IPS-18a (cell line): ENCODE results near the gene CCL2.

Experiments used
- H3K27ac ChIP-seq: one replicate; pipeline ENCODE4 v1.5.1; 2013; ENCODE audit warnings: low read length
- H3K27me3 ChIP-seq: one replicate; pipeline ENCODE4 v1.6.1; 2013; ENCODE audit warnings: mild to moderate bottlenecking, low read length; ENCODE audit not compliant: control insufficient read depth, insufficient read depth
- H3K36me3 ChIP-seq: one replicate; pipeline ENCODE4 v1.6.1; 2013; ENCODE audit warnings: low read depth, low read length; ENCODE audit not compliant: control insufficient read depth
- H3K4me1 ChIP-seq: one replicate; pipeline ENCODE4 v1.6.1; 2013; ENCODE audit warnings: low read depth, low read length; ENCODE audit not compliant: control insufficient read depth
- H3K4me3 ChIP-seq: one replicate; pipeline ENCODE4 v1.5.1; 2013; ENCODE audit warnings: low read length
- H3K9ac ChIP-seq: one replicate; pipeline ENCODE4 v1.6.1; 2013; ENCODE audit warnings: mild to moderate bottlenecking, low read length, moderate library complexity
- H3K9me3 ChIP-seq: one replicate; pipeline ENCODE4 v1.6.1; 2013; ENCODE audit warnings: low read depth, low read length; ENCODE audit not compliant: control insufficient read depth

The CCL2 gene

DNA sequence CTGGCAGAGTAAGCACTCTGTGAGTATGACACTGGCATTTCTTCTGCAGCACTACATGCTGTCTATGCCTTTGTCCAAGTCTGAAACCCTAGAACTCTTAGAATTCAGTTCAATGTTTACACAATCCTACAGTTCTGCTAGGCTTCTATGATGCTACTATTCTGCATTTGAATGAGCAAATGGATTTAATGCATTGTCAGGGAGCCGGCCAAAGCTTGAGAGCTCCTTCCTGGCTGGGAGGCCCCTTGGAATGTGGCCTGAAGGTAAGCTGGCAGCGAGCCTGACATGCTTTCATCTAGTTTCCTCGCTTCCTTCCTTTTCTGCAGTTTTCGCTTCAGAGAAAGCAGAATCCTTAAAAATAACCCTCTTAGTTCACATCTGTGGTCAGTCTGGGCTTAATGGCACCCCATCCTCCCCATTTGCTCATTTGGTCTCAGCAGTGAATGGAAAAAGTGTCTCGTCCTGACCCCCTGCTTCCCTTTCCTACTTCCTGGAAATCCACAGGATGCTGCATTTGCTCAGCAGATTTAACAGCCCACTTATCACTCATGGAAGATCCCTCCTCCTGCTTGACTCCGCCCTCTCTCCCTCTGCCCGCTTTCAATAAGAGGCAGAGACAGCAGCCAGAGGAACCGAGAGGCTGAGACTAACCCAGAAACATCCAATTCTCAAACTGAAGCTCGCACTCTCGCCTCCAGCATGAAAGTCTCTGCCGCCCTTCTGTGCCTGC lies at the start of gene CCL2:
CCL2 (plus strand) TSS at position 635 of the 730 bp plus-strand sequence; CDS start at position 700, 65 bp downstream.
- Histone ChIP-seq H3K4me1 (peaks cover 29% of the 10 kb centered on the region), H3K4me3 (peak within 1 kb of the TSS; percentile 38), H3K9me3 (no peaks in the 10 kb centered on the region), H3K36me3 (no peaks in the 10 kb centered on the region), H3K27ac (no peak within 1 kb of the TSS), H3K27me3 (no peaks in the 10 kb centered on the region), H3K9ac (no peak within 1 kb of the TSS)

DNA sequence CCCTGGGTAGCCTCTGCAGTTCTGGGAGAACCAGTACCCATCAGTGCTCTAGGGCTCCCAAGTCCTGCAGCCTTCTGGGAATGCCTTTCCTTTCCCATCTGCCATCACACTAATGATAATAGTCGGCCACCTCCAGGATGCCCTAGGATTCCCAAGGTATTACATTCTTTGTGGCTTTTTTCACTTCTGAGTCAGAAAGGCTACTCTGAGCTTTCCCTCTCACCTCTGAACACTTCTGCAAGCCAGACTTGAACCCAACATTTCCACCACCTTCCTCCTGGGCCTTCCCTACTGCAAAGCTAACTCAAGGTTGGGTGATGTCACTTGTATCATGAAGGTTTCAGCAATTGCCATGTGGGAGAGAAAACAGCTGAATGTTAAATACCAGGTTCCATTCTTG lies 49.7 kb upstream of the CCL2 start:
- H3K27ac ChIP-seq: no peak overlapping the region
- no peak overlapping the region for H3K9ac ChIP-seq
- no peaks in the 10 kb centered on the region for H3K27me3 ChIP-seq
- H3K9me3 ChIP-seq: no peaks in the 10 kb centered on the region
- no peaks in the 10 kb centered on the region for H3K36me3 ChIP-seq
- H3K4me1 ChIP-seq: no peaks in the 10 kb centered on the region
- no peak overlapping the region for H3K4me3 ChIP-seq

DNA sequence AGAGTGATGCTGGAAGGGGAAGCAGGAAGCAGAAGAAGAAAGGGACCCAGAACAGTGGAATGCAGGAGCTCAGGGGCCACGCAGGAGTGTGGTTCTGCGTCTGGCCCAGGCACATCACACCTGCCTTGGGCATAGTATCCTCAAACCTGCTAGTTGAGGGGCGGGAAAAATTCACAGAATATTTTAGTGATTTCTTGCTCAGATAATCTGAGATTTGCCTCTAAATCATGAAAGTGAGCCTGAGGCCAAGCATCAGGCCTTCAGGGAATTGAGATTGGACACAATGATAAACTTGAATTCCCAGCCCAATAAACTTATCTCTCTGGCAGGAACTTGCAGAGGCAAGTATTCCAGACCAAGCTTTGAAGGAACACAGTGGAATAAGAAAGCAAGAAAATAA lies 48.5 kb upstream of the CCL2 start:
- Histone ChIP-seq H3K9me3 (no peaks in the 10 kb centered on the region), H3K27me3 (no peaks in the 10 kb centered on the region), H3K36me3 (no peaks in the 10 kb centered on the region), H3K9ac (no peak overlapping the region), H3K27ac (no peak overlapping the region), H3K4me1 (no peaks in the 10 kb centered on the region), H3K4me3 (no peak overlapping the region)

DNA sequence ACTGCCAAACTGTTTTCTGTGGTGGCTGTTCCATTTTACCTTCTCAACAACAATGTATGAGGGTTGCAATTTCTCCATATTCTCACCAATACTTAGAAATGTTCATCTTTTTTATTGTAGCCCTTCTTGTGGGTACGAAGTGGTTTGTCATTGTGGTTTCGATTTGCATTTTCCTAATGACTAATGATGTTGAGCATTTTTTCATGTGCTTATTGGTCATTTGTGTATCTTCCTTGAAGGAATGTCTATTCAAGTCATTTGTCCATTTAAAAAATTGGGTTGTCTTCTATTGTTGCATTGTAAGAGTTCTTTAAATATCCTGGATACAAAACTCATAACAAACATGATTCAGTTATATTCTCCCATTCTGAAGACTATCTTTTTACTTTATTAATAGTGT lies 47.5 kb upstream of the CCL2 start:
- H3K9me3 ChIP-seq: no peaks in the 10 kb centered on the region
- H3K9ac ChIP-seq: no peak overlapping the region
- no peaks in the 10 kb centered on the region for H3K27me3 ChIP-seq
- H3K4me3 ChIP-seq: no peak overlapping the region
- no peaks in the 10 kb centered on the region for H3K4me1 ChIP-seq
- no peak overlapping the region for H3K27ac ChIP-seq
- H3K36me3 ChIP-seq: no peaks in the 10 kb centered on the region

DNA sequence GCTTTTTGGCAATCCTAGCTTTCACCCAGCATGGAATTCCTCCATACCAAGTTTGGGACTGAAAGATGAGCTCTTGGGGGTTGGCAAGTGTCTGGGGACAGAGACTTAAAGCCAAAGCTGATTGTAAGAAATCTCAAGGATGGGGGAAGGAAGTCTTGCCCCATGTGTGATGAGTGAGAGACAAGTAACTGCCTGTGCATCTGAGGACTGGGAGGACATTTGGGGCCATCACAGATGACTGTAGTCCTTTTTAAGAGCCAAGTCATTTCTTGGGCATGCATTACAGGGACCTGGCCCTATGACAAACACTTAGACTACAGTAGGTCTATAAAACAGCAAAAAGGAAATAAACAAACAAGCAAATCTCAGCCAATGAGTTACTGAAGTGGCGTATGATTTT lies 36.3 kb upstream of the CCL2 start:
- H3K9me3 ChIP-seq: peaks cover 2% of the 10 kb centered on the region
- H3K4me1 ChIP-seq: no peaks in the 10 kb centered on the region
- no peak overlapping the region for H3K9ac ChIP-seq
- no peak overlapping the region for H3K4me3 ChIP-seq
- H3K36me3 ChIP-seq: no peaks in the 10 kb centered on the region
- H3K27ac ChIP-seq: no peak overlapping the region
- no peaks in the 10 kb centered on the region for H3K27me3 ChIP-seq

DNA sequence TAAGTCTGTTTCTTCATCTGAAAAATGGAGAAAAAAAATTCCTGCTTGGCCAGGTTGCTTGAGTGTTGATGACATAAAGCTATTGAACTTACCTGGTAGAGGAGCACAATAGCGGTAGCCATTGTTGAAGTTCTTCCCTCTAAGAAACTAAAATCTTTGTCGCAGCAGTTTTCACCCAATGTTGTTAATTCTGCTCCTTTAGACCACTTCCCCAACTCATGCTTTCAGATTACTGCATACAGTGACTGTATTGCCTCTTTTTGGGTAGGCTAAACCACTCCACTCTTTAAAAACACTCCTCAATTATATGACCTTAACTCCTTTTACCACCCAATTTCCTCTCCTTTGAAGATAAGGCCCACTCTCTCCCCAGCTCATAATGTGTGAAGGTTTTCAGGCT lies 35.7 kb upstream of the CCL2 start:
- no peak overlapping the region for H3K9ac ChIP-seq
- H3K36me3 ChIP-seq: no peaks in the 10 kb centered on the region
- H3K27ac ChIP-seq: no peak overlapping the region
- peaks cover 2% of the 10 kb centered on the region for H3K9me3 ChIP-seq
- no peaks in the 10 kb centered on the region for H3K27me3 ChIP-seq
- no peak overlapping the region for H3K4me3 ChIP-seq
- H3K4me1 ChIP-seq: no peaks in the 10 kb centered on the region

DNA sequence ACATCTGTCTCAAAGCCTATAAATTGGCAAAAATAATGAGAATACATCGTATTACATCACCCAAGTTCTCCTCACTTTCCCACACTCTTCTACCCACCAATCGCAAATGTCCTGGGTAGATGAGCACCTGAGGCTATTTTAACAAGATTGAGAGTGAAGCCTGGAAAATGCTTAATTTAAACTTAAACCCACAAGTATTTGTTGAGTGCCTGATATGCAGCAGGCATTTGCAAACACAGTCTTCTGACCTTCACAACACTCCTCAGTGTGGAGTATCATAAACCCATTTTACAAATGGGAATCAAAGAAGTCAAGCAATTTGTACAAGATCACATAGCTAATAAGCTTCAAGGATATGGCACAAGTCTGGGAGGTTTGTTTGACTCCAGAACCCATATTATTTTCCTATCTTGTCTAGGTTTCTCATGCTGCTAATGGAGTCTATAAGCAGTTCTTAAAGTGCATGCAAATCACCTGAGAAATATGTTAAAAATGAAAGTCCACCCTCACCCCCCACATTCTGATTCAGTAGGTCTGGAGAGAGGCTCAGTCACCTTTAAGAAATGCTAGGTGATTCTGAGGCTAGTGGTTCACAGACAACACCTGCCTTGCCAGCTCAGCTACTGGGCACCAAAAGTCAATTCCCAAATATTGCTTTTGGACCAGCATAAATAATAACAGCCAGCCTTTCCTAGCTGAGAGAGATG lies 34.9 kb upstream of the CCL2 start:
- Histone ChIP-seq H3K9ac (no peak overlapping the region), H3K27ac (no peak overlapping the region), H3K36me3 (no peaks in the 10 kb centered on the region), H3K9me3 (peaks cover 2% of the 10 kb centered on the region), H3K27me3 (no peaks in the 10 kb centered on the region), H3K4me3 (no peak overlapping the region), H3K4me1 (no peaks in the 10 kb centered on the region)

DNA sequence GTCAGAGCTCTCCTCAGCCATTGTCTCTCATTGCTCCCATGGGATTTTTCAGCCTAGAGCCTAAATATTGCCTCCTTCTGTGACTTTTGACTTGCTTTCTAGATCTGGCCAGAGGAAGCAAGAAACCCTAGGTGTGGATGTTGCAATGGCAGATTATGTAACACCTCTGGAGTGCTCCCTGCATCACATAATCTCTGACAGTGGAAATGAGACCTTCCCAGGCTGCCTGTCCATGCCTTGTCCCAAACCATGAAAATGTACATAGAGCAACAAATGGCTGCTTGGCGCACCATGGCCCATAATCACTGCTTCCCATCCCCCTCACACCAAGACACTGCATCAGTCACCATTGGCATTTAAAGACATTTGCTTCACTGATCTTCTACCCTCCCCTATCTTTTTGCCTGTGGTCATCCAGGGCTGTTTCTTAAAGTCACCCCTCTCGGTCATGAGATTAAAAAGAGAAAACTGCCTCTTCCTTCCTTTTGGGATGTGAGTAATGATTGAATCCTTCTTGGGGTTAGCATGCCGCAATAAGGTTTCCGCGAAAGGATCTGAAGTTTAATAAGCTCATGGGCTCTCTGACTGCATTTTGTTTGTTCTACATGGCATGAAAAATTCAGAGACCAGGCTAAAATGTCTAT lies 34.2 kb upstream of the CCL2 start:
- no peaks in the 10 kb centered on the region for H3K4me1 ChIP-seq
- no peak overlapping the region for H3K27ac ChIP-seq
- H3K9ac ChIP-seq: no peak overlapping the region
- H3K4me3 ChIP-seq: no peak overlapping the region
- no peaks in the 10 kb centered on the region for H3K36me3 ChIP-seq
- H3K27me3 ChIP-seq: no peaks in the 10 kb centered on the region
- H3K9me3 ChIP-seq: peaks cover 2% of the 10 kb centered on the region

DNA sequence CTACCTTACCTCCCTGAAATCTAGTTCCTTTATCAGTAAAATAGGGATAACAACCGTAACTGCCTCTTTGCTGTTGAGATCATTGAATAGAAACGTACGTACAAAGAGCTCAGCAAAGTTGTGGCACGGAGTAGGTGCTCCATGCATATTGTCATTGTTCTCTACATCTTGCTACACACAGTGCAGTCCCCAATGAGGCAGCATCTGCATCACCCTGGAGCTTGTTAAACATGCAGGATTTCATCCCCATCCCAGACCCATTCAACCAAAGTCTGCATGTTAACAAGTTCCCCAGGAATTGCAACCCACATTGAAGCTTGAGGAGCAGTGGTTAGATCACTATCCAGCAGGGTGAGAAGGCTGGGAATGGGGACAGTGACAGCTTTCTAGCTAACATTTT lies 33.7 kb upstream of the CCL2 start:
- H3K27ac ChIP-seq: no peak overlapping the region
- no peaks in the 10 kb centered on the region for H3K9me3 ChIP-seq
- no peaks in the 10 kb centered on the region for H3K27me3 ChIP-seq
- H3K4me3 ChIP-seq: no peak overlapping the region
- H3K36me3 ChIP-seq: no peaks in the 10 kb centered on the region
- H3K4me1 ChIP-seq: no peaks in the 10 kb centered on the region
- H3K9ac ChIP-seq: no peak overlapping the region

DNA sequence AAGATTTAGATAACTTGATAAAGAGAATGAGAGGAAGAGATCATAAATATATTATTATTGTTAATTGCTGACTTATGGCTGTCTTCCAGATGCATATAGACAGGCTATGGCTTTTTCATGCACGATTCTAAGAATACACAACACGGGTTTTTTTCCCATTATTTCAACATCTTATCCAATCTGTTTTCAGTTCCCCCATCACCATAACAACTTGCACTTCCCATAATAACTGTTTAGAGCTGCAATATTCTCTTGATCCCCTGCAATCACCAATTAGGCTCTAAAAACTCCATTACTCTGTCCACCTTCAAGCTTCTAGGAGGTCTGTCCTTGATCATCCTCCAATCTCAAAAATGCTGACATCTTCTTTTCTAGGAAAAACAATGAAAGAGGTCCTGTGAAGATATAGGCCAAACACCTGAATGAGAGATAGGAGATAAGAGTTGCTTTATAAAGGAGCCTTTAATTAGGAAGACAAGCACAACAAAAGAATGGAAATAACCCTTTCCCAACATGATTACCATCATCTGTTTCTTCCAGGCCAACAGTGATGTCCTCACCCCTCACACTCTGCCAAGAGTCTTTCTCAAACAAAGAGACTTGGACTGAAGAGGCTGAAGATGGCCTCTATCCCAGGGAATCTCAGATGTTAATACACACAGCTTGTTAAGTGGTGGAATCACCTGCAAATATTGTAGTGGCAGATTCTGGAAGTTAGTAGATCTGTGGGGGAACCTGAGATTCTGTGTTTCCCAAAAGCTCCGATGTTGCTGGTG lies 32.2 kb upstream of the CCL2 start:
- H3K4me1 ChIP-seq: no peaks in the 10 kb centered on the region
- no peaks in the 10 kb centered on the region for H3K9me3 ChIP-seq
- no peak overlapping the region for H3K27ac ChIP-seq
- H3K4me3 ChIP-seq: no peak overlapping the region
- H3K27me3 ChIP-seq: no peaks in the 10 kb centered on the region
- H3K36me3 ChIP-seq: no peaks in the 10 kb centered on the region
- H3K9ac ChIP-seq: no peak overlapping the region

DNA sequence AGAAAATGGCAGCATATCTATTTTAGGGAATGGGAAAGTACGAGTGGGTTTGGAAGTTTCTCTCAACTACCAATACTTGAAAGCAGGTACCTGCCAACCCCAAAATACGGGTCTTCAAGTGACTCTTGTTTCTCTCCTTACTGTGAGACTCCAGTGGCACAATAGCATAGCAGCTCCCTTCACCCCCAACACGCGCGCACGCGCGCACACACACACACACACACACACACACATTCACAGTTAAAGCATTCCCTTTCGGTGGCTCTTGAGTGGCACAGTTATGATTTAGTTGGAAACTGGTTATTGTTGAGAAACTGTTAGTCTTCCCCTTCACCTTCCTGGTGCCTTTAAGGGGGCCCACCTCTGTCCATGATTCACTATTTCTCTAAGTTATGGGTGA lies 30.0 kb upstream of the CCL2 start:
- Histone ChIP-seq H3K9me3 (peaks cover 4% of the 10 kb centered on the region), H3K27me3 (no peaks in the 10 kb centered on the region), H3K4me3 (no peak overlapping the region), H3K9ac (no peak overlapping the region), H3K4me1 (no peaks in the 10 kb centered on the region), H3K27ac (no peak overlapping the region), H3K36me3 (no peaks in the 10 kb centered on the region)
